Esophagus squamous epithelium (tissue), 4 donors: Measurements from ENCODE around the gene STK38L.

Source experiments
- CTCF ChIP-seq, 6 experiments: fragments of 450-650 bp in 4 of 6; fragments of 200-600 bp in 2 of 6; sonication (generic) in 2 of 6; IDR thresholded peaks; one replicate each; pipeline ENCODE4 v1.5.1; 2016 to 2019; ENCODE audit warnings: antibody characterized with exemption in 6 of 6, mild to moderate bottlenecking in 4 of 6, moderate library complexity in 4 of 6
- POLR2A ChIP-seq, 4 donors: fragments of 450-650 bp; IDR thresholded peaks; one replicate each; pipeline ENCODE4 v1.6.1; 2017; ENCODE audit warnings: antibody characterized with exemption in 4 of 4, mild to moderate bottlenecking in 4 of 4, moderate library complexity in 3 of 4

- no peak for TF ChIP-seq CTCF (IDR thresholded peaks at IDR 0.05)
- no peak for TF ChIP-seq POLR2A (IDR thresholded peaks at IDR 0.05)
Measured at GRCh38 chr12:27304856-27305255, 60.8 kb downstream of the STK38L start.
